ENCODE results near the gene NR2E1.

NR2E1 gene

DNA sequence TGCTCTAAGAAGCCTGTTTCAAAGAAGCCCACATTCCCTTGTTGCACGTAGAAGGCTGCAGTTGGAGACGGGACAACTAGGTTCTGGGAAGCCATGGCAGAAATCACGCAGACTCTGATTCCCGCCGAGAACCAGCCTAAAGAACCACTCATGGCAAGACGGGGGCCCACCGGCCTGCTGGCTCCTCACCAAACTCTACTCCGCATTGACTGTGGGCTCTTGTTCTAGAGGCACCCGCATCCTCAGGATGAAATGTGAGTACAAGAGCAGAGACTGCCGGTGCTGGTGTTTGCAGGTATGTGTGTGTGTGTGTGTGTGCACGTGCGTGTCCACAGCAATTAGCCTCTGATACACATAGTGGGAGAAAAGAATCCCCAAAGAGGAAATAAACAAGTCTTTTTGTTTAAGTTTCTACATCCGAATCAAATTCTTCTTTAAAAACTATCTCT lies 42.3 kb upstream of the NR2E1 start:
- no peak for DNase-seq
- Histone ChIP-seq H3K4me3 (ENCODE audit: insufficient read depth, low read depth, low read length, poor library complexity, severe bottlenecking) (no peak overlapping the region), H3K9me3 (ENCODE audit: control insufficient read depth, low read length) (no peaks in the 10 kb centered on the region), H3K27ac (ENCODE audit: insufficient read depth, low read length, poor library complexity, severe bottlenecking) (no peak overlapping the region), H3K36me3 (ENCODE audit: control insufficient read depth, insufficient read depth, low read length) (no peaks in the 10 kb centered on the region), H3K27me3 (replicated peaks; ENCODE audit: control insufficient read depth, insufficient read depth, low read length, poor library complexity, severe bottlenecking) (peaks cover 26% of the 10 kb centered on the region), H3K4me1 (ENCODE audit: control insufficient read depth, insufficient read depth, low read length, poor library complexity, severe bottlenecking) (peaks cover 10% of the 10 kb centered on the region)

DNA sequence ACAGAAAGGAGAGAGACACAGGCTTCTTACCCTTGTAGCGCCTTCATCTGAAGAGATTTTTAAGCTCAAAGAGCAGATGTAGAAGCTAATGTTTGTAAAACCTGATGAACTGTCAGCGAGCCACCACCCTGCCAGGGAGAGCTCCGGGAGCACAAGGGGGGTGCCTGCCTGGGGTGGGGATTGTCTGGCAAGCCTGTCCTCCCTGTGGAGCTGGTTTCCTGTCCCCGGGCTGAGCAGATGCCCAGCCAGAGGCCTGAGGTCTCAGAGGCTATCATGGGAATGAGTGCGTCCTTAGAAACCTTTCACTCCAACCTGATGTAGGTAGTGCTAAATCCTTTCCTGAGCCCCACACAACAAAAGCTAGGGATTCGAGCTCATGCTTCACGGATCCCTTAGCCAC lies 41.9 kb upstream of the NR2E1 start:
- Histone ChIP-seq H3K9me3 (ENCODE audit: control insufficient read depth, low read length) (no peaks in the 10 kb centered on the region), H3K4me1 (ENCODE audit: control insufficient read depth, insufficient read depth, low read length, poor library complexity, severe bottlenecking) (peaks cover 7% of the 10 kb centered on the region), H3K4me3 (ENCODE audit: insufficient read depth, low read depth, low read length, poor library complexity, severe bottlenecking) (no peak overlapping the region), H3K36me3 (ENCODE audit: control insufficient read depth, insufficient read depth, low read length) (no peaks in the 10 kb centered on the region), H3K27ac (ENCODE audit: insufficient read depth, low read length, poor library complexity, severe bottlenecking) (no peak overlapping the region), H3K27me3 (replicated peaks; ENCODE audit: control insufficient read depth, insufficient read depth, low read length, poor library complexity, severe bottlenecking) (peaks cover 26% of the 10 kb centered on the region)
- no peak for DNase-seq

DNA sequence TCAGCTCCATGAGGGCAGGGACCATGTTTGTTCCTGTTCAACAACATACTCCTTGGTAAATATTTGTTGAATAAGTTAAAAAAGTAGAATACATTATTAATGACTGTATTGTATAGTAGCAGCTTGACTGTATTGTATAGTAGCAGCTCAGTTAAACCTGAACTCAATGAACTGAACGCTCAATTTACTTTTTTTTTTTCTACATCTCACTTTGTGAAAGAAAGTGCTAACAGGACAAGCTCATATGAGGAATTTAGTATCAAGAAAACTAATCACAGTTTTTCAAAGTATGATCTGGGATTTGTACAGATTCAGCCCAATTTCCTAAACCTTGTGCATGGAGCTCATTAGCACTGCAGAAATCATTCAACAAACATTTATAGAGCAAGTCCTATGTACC lies 38.8 kb upstream of the NR2E1 start:
- no peaks in the 10 kb centered on the region for H3K4me1 ChIP-seq (ENCODE audit: control insufficient read depth, insufficient read depth, low read length, poor library complexity, severe bottlenecking)
- H3K27ac ChIP-seq (ENCODE audit: insufficient read depth, low read length, poor library complexity, severe bottlenecking): no peak overlapping the region
- no peaks in the 10 kb centered on the region for H3K9me3 ChIP-seq (ENCODE audit: control insufficient read depth, low read length)
- no peak for DNase-seq
- H3K4me3 ChIP-seq (ENCODE audit: insufficient read depth, low read depth, low read length, poor library complexity, severe bottlenecking): no peak overlapping the region
- H3K27me3 ChIP-seq (replicated peaks; ENCODE audit: control insufficient read depth, insufficient read depth, low read length, poor library complexity, severe bottlenecking): peaks cover 12% of the 10 kb centered on the region
- no peaks in the 10 kb centered on the region for H3K36me3 ChIP-seq (ENCODE audit: control insufficient read depth, insufficient read depth, low read length)

GRCh38 chr6:108127826-108128225 lies 38.0 kb upstream of the NR2E1 start:
- Histone ChIP-seq H3K36me3 (ENCODE audit: control insufficient read depth, insufficient read depth, low read length) (no peaks in the 10 kb centered on the region), H3K27ac (ENCODE audit: insufficient read depth, low read length, poor library complexity, severe bottlenecking) (no peak overlapping the region), H3K9me3 (ENCODE audit: control insufficient read depth, low read length) (no peaks in the 10 kb centered on the region), H3K27me3 (replicated peaks; ENCODE audit: control insufficient read depth, insufficient read depth, low read length, poor library complexity, severe bottlenecking) (peaks cover 11% of the 10 kb centered on the region), H3K4me3 (ENCODE audit: insufficient read depth, low read depth, low read length, poor library complexity, severe bottlenecking) (no peak overlapping the region), H3K4me1 (ENCODE audit: control insufficient read depth, insufficient read depth, low read length, poor library complexity, severe bottlenecking) (no peaks in the 10 kb centered on the region)
- no peak for DNase-seq

- Histone ChIP-seq H3K4me1 (ENCODE audit: control insufficient read depth, insufficient read depth, low read length, poor library complexity, severe bottlenecking) (peaks cover 13% of the 10 kb centered on the region), H3K9me3 (ENCODE audit: control insufficient read depth, low read length) (no peaks in the 10 kb centered on the region), H3K4me3 (ENCODE audit: insufficient read depth, low read depth, low read length, poor library complexity, severe bottlenecking) (no peak overlapping the region), H3K27me3 (replicated peaks; ENCODE audit: control insufficient read depth, insufficient read depth, low read length, poor library complexity, severe bottlenecking) (peaks cover 17% of the 10 kb centered on the region), H3K27ac (ENCODE audit: insufficient read depth, low read length, poor library complexity, severe bottlenecking) (no peak overlapping the region), H3K36me3 (ENCODE audit: control insufficient read depth, insufficient read depth, low read length) (no peaks in the 10 kb centered on the region)
- no peak for DNase-seq
Observed at GRCh38 chr6:108130262-108130661, 35.6 kb upstream of the NR2E1 start.

DNA sequence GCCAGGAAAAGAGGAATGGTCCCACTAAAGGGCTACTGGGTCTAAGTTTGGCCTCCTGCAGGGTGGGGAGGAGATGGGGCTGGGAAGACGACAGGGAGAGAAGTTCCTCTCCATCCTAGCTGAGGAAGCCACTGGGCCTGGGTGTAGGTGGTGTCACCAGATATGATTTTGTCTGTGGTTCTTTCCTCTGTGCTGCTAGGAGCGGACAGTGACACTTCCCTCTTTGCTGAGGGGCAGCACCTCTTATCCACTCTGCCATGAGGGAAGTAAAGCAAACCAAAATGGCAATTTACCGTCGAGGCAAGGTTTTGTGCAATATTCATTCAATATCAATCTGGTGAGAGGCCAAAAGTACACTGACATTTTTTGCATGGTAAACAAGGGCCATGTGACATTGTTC lies 33.0 kb upstream of the NR2E1 start:
- no peak overlapping the region for H3K4me3 ChIP-seq (ENCODE audit: insufficient read depth, low read depth, low read length, poor library complexity, severe bottlenecking)
- H3K9me3 ChIP-seq (ENCODE audit: control insufficient read depth, low read length): no peaks in the 10 kb centered on the region
- H3K27me3 ChIP-seq (replicated peaks; ENCODE audit: control insufficient read depth, insufficient read depth, low read length, poor library complexity, severe bottlenecking): peaks cover 23% of the 10 kb centered on the region
- H3K36me3 ChIP-seq (ENCODE audit: control insufficient read depth, insufficient read depth, low read length): no peaks in the 10 kb centered on the region
- H3K27ac ChIP-seq (ENCODE audit: insufficient read depth, low read length, poor library complexity, severe bottlenecking): no peak overlapping the region
- DNase-seq: no peak
- peaks cover 13% of the 10 kb centered on the region for H3K4me1 ChIP-seq (ENCODE audit: control insufficient read depth, insufficient read depth, low read length, poor library complexity, severe bottlenecking)

DNA sequence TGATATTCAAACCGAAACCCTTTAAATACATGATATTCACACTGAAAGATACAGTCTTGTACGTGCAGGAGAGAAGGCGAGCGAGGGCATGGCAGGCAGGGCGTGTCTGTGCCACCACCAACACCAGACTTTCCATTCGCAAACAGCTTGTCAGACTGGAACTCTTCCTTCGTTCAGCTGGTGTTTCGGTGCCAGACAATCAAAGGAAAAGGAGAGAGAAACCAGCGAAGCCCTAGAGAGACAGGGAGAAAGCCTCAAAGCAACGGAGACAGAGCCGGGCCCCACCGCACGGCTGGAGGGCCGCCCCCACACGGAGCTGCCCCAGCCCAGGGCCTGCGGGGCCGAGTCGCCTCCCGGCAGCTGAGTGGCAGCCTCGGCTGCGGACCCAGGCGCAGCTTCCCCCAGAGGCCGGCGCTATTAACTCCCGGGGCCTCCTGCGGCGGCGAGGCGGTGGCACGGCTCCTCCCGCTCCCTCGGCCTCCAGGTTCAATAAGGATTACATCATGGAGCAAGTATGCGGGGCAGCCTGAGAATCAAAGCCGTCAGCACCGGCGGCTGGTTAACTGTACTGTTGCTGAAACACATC lies 32.1 kb upstream of the NR2E1 start:
- DNase-seq: no peak
- Histone ChIP-seq H3K4me1 (ENCODE audit: control insufficient read depth, insufficient read depth, low read length, poor library complexity, severe bottlenecking) (peaks cover 13% of the 10 kb centered on the region), H3K36me3 (ENCODE audit: control insufficient read depth, insufficient read depth, low read length) (no peaks in the 10 kb centered on the region), H3K27ac (ENCODE audit: insufficient read depth, low read length, poor library complexity, severe bottlenecking) (no peak overlapping the region), H3K9me3 (ENCODE audit: control insufficient read depth, low read length) (no peaks in the 10 kb centered on the region), H3K4me3 (ENCODE audit: insufficient read depth, low read depth, low read length, poor library complexity, severe bottlenecking) (peak overlapping the region; percentile 35), H3K27me3 (replicated peaks; ENCODE audit: control insufficient read depth, insufficient read depth, low read length, poor library complexity, severe bottlenecking) (peaks cover 23% of the 10 kb centered on the region)

GRCh38 chr6:108134213-108134970 lies 31.4 kb upstream of the NR2E1 start:
- H3K36me3 ChIP-seq (ENCODE audit: control insufficient read depth, insufficient read depth, low read length): no peaks in the 10 kb centered on the region
- H3K9me3 ChIP-seq (ENCODE audit: control insufficient read depth, low read length): no peaks in the 10 kb centered on the region
- no peak for DNase-seq
- peak overlapping the region; percentile 35 for H3K4me3 ChIP-seq (ENCODE audit: insufficient read depth, low read depth, low read length, poor library complexity, severe bottlenecking)
- H3K27ac ChIP-seq (ENCODE audit: insufficient read depth, low read length, poor library complexity, severe bottlenecking): no peak overlapping the region
- H3K4me1 ChIP-seq (ENCODE audit: control insufficient read depth, insufficient read depth, low read length, poor library complexity, severe bottlenecking): peaks cover 13% of the 10 kb centered on the region
- H3K27me3 ChIP-seq (replicated peaks; ENCODE audit: control insufficient read depth, insufficient read depth, low read length, poor library complexity, severe bottlenecking): peaks cover 23% of the 10 kb centered on the region

DNA sequence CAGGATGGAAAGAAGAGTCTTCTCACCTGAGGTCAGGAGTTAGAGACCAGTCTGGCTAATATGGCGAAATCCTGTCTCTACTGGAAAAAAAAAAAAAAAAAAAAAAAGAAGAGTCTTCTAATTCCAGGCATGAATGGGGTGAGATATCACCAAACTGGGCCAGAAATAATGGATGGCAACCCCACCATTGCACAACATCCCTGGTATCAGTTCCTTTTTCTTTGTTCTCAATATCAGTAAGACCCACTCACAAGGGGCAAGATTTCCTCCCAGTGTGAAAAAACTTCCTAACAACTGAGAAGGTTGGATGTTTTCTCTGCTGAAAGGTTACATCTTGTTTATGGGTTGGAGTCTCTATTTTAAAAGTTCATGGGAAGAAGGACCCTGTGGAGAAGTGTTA lies 23.6 kb upstream of the NR2E1 start:
- H3K4me3 ChIP-seq (ENCODE audit: insufficient read depth, low read depth, low read length, poor library complexity, severe bottlenecking): no peak overlapping the region
- H3K9me3 ChIP-seq (ENCODE audit: control insufficient read depth, low read length): no peaks in the 10 kb centered on the region
- H3K4me1 ChIP-seq (ENCODE audit: control insufficient read depth, insufficient read depth, low read length, poor library complexity, severe bottlenecking): no peaks in the 10 kb centered on the region
- no peak for DNase-seq
- H3K36me3 ChIP-seq (ENCODE audit: control insufficient read depth, insufficient read depth, low read length): no peaks in the 10 kb centered on the region
- no peak overlapping the region for H3K27ac ChIP-seq (ENCODE audit: insufficient read depth, low read length, poor library complexity, severe bottlenecking)
- H3K27me3 ChIP-seq (replicated peaks; ENCODE audit: control insufficient read depth, insufficient read depth, low read length, poor library complexity, severe bottlenecking): peaks cover 3% of the 10 kb centered on the region

DNA sequence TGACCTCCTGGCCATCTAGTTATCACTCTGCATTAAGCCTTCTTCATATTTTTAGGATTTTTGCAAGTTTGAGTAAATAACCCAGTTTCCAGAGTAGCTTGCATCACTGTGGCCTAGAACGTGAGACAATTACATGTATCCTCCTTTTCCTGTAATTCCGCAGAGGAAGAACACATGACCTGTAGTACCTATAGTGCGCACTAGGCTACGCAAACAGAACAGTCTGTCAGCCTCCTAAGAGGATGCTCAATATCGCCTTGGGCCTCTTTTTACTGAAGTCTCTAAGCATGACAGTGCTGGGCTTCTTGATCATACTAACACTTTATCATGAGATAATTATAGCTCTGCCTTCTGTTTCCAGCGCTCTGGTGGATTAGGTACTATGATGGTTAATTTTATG lies 20.2 kb upstream of the NR2E1 start:
- H3K27ac ChIP-seq (ENCODE audit: insufficient read depth, low read length, poor library complexity, severe bottlenecking): no peak overlapping the region
- H3K36me3 ChIP-seq (ENCODE audit: control insufficient read depth, insufficient read depth, low read length): no peaks in the 10 kb centered on the region
- DNase-seq: no peak
- H3K4me3 ChIP-seq (ENCODE audit: insufficient read depth, low read depth, low read length, poor library complexity, severe bottlenecking): no peak overlapping the region
- no peaks in the 10 kb centered on the region for H3K4me1 ChIP-seq (ENCODE audit: control insufficient read depth, insufficient read depth, low read length, poor library complexity, severe bottlenecking)
- peaks cover 9% of the 10 kb centered on the region for H3K27me3 ChIP-seq (replicated peaks; ENCODE audit: control insufficient read depth, insufficient read depth, low read length, poor library complexity, severe bottlenecking)
- H3K9me3 ChIP-seq (ENCODE audit: control insufficient read depth, low read length): no peaks in the 10 kb centered on the region
